SHP77 (cell line): Measurements from ENCODE around the gene PTPRF.
"Not testable (repeated sequence)": the region's sequence is repeated elsewhere in the genome, so short reads cannot be mapped to it uniquely, and the experiment has no call there.

Experiments
- DNase-seq, 2 experiments: peaks; one replicate each; lab custom pipeline; 2025; lab: John Stamatoyannopoulos, UW

Gene PTPRF

DNA sequence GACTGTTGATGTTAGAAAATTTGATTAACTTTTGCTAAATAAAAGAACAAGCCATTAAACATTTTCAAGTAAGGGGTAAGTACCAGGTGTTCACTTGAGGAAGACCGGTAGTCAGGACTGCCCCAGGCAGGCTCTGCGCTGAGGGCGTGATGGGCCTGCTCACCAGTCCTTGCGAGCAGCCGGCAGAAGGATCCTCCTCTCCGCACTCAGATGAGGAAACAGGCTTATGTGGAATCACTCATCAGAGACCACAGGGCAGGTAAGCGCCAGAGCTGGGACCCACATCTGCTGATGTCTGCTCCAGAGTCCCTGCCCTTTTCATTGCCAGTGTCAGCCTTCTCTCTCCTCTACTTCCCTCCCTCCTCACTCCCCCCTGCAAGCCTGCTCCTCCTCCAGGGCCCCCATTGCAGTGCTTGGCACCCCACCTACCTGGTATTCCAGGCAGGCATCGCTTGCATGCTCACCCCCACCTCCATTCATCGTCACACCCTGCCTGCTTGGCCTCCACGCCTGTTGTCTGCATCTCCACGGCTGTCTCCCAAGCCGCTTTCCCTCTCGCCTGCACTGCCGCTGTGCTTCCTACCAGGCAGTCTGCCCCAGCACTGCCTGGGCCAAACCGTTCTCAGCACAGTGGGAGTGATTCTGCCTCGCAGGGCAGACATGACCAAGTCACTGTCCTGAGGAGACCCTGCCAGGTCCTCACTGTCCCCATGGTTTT, 94.5 kb downstream of the PTPRF start:
- DNase-seq, result no peak

DNA sequence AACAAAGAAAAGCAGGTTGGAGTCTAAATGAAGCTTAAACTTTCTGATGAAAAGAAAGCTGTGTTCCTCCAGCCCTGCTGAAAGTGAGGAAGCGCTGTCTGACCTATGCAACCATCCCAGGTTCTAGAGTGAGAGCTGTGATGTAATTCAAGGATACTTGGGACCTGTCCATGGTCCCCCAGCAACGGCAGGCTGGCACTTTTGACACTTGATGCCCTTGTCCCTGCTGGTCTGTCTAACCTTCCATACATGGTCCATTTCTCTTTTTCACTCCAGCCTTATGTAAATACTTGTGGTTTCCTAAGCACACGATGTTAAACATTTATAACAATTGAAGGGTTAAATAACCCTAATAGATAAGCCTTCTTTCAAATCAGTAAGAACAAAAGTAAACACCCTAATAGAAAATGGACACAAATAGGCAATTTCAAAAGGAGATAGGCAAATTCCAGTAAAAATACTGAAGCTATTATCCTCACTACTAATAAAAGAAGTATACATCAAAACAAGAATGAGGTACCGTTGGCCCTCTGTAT, 101.5 kb downstream of the PTPRF start:
- no peak for DNase-seq

DNA sequence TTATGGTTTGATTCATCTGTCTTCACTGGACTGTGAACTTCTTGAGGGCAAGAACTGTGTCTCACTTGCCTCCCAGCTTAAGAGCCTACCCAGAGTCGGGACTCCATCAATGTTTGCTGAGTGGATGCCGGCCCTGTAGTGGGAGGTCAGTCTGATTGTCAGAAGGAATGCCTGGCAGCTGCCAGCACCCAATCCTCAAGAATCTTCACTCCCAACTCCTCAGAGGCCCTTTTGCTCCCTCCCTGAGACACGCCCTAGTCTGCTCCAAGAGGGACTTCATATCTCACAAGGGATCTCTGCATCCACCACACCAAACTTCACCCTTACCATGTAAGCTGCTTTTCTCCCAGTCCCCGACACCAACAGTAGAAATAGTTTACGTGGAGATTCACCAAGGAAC, 104.0 kb downstream of the PTPRF start:
- no peak for DNase-seq

DNA sequence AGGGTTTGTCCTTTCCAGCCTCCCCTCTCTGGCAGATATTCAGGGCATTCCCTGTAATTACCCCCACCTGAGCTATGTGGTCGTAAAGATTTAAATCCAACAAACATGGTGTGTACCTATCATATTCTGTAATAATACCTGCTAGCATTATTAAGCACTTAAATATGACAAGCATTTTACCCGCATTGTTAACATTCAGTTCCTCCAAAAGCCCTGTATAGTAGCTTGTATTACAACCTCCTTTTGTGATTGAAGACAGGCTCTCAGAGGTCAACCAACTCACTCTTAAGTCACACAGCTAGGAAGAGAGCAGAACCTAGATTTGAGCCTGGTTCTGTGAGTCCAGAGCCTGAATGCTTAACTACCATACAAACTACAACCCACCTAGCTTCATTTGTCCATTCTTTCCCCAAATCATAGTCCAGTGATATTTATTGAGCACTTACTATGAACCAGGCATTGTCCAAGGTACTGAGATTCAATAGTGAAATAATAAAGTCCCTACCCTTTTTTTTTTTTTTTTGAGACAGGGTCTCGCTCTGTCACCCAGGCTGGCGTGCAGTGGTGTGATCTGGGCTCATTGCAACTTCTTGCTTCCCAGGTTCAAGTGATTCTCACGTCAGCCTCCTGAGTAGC, 105.4 kb downstream of the PTPRF start:
- DNase-seq, result no peak

DNA sequence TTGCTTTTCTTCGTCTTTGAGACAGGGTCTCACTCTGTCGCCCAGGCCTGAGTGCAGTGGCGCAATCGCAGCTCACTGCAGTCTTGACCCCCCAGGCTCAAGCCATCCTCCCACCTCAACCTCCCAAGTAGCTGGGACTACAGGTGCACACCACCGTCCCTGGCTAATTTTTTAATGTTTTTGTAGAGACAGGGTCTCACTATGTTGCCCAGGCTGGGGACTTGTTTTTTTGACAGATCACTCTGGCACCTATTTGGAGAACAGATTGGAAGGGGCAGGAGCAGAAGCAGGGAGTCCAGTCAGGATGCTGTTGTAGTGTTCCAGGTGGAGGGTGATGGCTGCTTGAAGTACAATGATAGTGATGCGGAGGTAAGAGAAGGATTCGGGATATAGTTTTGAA, 106.6 kb downstream of the PTPRF start:
- DNase-seq, result no peak

DNA sequence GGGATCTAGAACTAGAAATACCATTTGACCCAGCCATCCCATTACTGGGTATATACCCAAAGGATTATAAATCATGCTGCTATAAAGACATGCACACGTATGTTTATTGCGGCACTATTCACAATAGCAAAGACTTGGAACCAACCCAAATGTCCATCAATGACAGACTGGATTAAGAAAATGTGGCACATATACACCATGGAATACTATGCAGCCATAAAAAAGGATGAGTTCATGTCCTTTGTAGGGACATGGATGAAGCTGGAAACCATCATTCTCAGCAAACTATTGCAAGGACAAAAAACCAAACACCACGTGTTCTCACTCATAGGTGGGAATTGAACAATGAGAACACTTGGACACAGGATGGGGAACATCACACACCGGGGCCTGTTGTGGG, 107.7 kb downstream of the PTPRF start:
- not testable (repeated sequence) for DNase-seq

DNA sequence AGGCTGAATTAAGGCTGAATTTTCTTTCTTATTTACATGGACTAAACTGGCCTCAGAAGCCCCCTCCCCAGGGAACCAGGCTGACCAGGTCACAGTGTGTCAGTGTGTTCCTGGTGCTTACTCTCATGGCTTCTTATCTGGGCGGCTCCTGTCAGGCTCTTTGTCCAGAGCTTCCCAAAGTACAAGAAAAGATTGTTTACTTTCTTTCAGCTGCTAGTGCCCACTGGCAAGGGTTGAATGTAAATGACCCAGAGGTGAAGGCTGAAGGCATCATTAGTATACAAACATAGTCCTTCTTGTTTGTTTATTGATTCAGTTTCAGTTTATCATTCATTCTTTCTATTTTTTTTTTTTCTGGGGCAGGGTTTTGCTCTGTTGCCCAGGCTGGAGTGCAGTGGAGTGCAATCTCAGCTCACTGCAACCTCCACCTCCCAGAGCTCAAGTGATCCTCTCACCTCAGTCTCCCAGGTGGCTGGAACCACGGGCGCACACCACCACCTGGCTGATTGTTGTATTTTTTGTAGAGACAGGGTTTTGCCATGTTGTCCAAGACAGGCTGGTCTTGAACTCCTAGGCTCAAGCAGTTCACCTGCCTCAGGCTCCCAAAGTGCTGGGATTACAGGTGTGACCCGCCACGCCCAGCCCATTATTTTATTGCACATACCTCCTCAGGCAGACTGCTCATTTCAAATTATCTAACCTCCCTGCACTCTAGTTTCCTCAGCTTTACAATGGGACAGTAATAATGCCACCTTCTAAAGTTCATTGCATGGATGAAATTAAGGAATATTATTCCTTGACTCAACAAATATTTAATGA, 109.5 kb downstream of the PTPRF start:
- no peak for DNase-seq

DNA sequence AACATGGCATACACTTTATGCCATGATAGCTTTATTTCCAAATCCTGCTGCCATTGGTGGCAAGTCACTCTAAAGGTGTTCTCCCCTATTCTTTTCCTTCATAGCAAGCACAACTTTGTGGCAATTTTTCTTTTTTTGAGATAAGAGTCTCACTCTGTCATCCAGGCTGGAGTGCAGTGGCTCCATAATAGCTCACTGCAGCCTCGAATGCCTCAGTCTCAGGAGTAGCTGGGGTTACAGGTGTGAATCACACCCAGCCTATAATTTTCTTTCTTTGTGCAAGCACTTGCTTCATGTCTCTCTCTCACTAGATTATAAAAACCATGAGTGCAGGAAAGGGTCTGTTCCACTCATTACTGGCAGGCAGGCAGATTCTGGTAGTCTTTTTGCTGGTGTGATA, 113.9 kb downstream of the PTPRF start:
- DNase-seq, result no peak

DNA sequence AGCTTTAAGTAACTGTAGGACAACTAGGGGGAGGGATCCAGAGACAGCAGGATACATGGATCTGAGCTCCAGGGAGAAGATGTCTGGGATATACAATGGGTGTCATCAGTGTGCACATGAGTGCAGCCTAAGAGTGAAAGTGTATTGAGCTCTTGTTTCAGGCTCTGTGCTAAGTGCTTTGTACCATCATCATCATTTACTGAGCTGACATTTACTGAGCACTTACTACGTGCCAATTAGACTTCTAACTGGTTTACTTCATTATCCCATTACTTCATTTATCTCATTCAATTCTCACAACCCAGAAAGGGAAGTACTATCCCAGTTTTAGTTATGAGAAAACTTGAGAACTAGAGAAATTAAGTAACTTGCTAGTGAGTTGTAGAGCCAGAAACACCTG, 114.8 kb downstream of the PTPRF start:
- no peak for DNase-seq

DNA sequence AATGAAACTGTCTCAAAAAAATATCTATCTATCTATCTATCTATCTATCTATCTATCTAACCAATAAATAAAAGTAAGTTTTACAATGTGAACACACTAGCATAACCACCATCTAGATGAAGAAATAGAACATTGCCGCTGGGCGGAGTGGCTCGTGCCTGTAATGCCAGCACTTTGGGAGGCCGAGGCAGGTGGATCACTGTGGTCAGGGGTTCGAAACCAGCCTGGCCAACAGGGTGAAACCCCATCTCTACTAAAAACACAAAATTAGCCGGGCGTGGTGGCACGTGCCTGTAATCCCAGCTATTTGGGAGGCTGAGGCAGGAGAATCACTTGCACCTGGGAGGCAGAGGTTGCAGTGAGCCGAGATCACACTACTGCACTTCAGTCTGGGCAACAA, 116.6 kb downstream of the PTPRF start:
- DNase-seq, result not testable (repeated sequence)

DNA sequence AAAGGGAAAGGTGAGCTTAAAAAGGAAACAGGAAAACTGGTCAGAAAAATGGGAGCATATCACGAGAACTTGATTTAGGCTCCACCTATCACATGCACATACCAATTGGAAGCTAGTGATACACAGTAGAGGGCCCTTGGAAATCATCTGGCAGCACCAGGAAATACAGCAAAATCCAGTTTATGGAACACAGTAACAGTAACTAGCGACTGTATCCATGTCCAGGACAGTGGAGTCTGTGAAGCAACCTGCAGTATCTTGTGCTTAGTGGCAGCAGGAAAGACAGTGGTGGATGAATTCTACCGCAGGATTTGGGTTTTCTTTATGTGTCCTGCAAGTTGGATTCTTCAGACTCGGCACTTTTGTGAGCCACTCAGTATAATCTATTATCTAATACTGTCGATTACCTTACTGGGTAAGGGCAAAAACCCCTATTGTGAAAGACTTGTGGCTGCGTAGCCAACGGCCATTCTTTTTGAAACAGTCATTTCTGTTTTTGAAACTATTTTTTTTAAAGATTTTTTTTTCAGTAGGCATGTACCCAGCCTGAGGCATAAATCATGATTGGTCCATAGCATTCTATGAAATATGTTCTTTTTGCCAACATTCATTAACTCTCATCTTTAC, 117.7 kb downstream of the PTPRF start:
- DNase-seq, result no peak

DNA sequence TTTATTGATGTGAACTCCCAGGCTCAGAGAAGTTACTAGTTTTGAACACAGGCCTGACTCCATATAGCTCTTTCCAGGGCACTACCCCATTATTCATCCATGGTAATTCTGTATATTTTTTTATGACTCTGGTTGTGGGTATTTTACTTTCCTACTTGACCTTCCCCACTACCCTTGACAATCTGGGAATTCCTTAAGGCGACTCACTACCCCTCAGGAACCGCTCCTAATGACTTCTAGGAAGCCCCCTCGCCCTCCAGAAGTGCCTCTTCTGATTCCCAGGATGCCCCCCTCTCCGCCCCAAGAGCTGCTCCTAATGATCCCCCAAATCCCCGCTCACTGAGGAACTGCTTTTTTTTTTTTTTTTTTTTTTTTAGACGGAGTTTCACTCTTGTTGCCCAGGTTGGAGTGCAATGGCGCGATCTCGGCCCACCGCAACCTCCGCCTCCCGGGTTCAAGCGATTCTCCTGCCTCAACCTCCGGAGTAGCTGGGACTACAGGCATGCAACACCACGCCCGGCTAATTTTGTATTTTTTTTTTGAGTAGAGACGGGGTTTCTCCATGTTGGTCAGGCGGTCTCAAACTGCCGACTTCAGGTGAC, 118.3 kb downstream of the PTPRF start:
- DNase-seq, result no peak

DNA sequence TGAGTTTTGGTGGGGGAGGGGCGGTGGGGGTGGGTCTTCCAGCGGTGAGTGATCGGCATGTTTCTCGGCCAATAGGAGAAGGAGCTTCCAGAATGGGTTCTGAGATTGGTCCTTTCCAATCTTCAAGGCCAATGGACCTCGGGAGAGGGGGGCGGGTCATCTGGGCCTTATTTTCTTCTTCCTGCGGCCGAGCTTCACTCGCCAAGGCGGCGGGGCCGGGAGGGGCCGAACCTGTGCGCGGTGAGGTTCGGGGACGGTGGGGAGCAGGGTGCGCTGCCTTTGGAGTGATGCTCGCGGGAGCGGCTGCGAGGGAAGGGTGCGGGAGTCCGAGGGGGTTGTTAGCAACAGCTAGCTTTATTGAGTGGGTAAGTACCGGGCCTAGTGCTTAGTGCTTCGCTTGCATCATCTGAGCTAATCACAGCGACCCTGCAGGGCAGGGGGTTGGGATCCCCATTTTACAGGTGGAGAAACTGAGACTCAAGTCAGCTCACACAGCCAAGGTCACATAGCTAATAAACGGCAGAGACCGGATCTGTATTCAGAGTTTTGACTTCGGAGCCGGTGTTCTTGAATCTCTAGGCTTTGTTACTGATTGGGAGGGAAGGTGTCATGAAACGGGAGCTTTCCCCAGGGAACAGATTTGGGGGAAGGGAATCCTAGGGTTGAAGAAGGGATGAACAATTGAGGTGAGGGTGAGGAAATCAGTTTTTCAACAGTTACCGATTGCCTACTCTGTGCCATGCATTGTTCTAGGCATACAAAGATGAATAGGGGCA, 119.8 kb downstream of the PTPRF start:
- peak; percentile 94 to 95 for DNase-seq

DNA sequence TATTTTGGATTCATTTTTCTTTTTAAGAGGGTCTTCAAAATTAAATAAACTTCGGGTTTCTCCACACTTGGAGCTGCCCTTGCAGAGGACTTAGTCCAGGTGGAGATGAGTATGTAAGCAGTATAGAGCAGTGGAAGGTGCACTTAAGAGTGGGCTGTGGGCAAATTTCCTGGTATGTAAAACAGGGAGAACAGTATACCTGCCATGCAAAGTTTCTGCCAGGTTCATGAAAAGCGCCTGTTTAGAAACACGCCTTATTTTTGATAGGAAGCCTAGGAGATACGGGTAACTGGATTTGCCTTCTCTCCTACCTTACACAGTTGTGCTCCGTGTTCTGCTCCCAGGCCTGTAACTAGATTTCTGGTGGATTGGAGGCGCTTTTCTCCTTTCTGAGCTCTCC, 120.5 kb downstream of the PTPRF start:
- no peak for DNase-seq

DNA sequence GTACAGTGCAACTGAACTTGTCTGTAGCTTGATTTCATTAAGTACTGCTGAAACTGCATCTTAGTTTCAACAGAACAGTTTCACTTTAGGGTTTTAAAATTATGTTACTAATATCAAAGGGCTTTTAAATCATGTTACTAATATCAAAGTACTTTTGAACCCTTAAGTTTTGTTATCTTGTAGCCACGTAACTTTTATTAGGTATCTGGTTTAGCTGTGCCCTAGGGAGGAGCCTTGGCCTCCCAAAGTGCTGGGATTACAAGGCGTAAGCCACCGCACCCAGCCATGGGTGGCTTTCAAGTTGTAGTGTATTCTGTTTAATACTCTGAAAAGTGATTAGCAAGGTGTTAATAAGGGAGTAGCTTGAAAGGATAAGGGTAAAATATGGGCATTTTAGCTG, 121.2 kb downstream of the PTPRF start:
- no peak for DNase-seq

DNA sequence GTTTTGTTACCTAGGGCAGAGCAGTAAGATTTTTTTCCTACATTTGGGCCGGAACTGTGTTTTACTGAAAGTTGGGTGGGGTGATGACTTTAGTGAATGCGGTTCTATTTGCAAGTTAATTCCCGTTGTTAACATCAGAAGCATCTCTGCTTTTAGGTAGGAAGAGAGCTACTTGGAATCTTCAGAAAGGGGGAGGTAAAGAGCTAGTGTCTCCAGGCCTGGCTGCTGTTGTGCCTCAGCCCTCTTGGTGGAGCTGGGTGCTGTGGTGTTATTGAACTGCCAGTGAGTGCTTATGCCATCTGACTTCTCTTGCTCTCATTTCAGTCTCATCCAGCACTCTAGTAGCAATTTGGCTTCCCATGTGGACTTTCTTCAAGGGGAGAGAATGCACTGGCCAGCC, 122.7 kb downstream of the PTPRF start:
- DNase-seq, result no peak

DNA sequence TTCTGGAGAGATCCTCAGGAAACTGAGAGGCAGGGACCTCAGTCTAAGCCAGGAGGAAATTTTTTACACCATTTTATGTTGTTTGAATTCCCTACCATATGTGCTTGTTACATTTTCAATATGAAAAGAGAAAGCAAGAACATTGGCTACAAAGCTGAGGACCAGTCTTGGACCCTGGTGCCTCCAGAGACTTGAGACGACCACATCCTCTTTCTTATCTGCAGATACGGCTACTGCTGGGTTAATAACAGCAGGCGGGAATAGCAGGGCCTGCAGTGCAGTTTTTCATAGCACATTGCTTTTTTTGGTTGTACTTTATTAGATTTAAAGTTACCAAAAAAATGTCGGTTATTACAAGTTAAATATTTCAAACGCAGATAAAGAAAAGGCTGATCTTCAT, 123.2 kb downstream of the PTPRF start:
- no peak for DNase-seq

DNA sequence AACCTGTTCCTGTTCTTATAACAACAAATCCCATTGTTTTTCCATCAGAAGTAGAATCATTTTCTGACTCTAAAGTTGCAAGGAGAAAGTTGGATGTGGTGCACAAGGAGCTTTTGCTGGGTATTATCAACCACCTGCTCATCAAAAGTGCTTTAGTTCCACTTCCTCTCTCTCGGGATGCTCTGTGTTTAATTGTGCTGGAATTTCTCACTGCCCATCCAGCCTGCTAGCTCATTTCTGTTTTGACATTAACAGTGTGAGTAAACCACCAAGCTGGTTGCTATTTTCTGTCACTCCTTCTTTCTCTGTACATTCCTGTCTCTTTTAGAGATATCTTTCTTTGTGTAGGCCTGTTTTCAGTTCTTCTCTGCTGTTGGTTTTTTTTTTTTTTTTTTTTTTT, 125.3 kb downstream of the PTPRF start:
- no peak for DNase-seq

DNA sequence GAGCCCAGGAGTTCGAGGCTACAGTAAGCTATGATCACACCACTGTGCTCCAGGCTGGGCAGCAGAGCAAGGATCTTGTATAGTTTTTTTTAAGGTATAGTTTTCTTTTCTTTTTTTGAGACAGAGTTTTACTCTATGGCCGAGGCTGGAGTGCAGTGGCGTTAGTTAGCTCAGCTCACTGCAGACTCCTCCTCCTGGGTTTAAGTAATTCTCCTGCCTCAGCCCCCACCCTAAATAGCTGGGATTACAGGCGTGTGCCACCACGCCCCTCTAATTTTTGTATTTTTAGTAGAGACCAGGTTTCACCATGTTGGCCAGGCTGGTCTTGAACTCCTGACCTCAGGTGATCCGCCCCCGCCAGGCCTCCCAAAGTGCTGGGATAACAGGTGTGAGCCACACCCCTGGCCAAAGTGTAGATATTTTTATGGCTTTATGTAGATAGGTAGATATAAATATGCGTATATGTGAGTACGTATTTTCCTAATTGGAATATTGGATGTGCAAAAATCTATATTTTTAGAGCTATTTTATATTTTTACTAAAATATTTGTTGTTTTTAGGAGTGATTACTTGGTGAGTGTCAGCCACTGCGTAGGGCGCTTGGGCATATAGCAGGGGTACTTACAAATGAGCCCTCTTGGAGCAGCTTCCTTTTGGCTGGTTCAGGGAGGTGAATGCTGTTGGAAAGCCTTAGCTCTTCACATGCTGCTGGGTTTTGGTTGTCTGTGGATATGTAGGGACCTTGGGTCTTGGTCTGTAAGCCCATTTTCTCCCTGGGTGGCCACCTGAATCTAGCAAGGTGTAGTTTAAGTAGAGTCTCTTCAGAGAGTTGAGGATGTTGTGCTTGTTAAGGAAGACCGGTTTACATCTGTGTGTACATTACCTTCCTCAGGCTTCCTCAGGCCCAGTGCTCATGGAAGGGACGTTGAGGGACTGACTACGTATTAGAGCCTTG, 128.8 kb downstream of the PTPRF start:
- no peak for DNase-seq

DNA sequence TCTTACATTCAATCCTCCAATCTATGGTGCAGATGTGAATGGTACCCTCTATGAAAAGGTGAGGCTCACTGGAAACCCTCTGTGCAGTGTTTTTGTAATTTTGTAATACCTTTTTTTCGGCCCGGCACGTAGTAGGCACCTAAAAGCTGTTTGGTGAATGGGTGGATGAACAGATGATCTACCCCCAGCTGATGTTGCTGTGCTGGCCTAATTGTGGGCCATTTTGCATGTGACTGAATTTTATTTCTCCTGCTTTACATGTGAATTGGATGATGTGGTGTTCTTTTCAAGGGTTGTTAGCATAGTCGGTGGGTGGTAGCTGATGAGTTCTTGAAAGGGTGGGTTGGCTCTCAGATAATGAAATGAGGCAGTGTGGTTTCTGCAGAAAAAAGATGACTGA, 129.7 kb downstream of the PTPRF start:
- DNase-seq, result no peak
